IMR-90 (cell line): ENCODE measurements around the gene LAMTOR3. TPM values are rescaled to one million over a fixed set of nuclear protein-coding genes. Genes with fewer than 3 reads are reported as not detected.

Experiments used
- ATAC-seq: fragments of 200-7000 bp; cut with Tn5 transposase; 2 replicates; pipeline ENCODE4 v1.9.1; 2020; ENCODE audit warnings: low read depth, mild to moderate bottlenecking, moderate library complexity
- BruUV-seq: library from RNA; stranded (reverse); fragments of 400-500 nt; replicated peaks from 2 replicates; lab custom pipeline; 2021; lab: Mats Ljungman, UMichigan
- CTCF ChIA-PET: fragments of 300-600 bp; formaldehyde crosslinking; extraction: SDS; loops from one replicate; lab custom pipeline; 2021; ENCODE audit warnings: antibody characterized with exemption; lab: Yijun Ruan, JAX
- POLR2A ChIA-PET: fragments of 300-600 bp; sonication (Branson Sonifier 250); formaldehyde crosslinking; loops from one replicate; lab custom pipeline; 2022; ENCODE audit warnings: antibody characterized with exemption; ENCODE audit not compliant: unreplicated experiment; lab: Charles Lee
- DNase-seq: peaks from one replicate; pipeline ENCODE4 v3.0.0; 2013
- H2AFZ ChIP-seq: replicated peaks from 2 replicates; pipeline ENCODE3; 2013; ENCODE audit warnings: low read length, mild to moderate bottlenecking; ENCODE audit not compliant: poor library complexity
- H2AK5ac ChIP-seq: 2 replicates; pipeline ENCODE4 v1.6.1; 2013; ENCODE audit warnings: low read depth, low read length, inconsistent platforms
- H2AK9ac ChIP-seq: replicated peaks from 2 replicates; pipeline ENCODE3; 2013; ENCODE audit warnings: mild to moderate bottlenecking, low read depth, low read length, moderate library complexity; ENCODE audit not compliant: poor library complexity
- H2BK120ac ChIP-seq: 2 replicates; pipeline ENCODE4 v1.6.1; 2013; ENCODE audit warnings: low read depth, low read length, inconsistent platforms
- H2BK15ac ChIP-seq: 3 replicates; pipeline ENCODE4 v1.6.1; 2013; ENCODE audit warnings: low read depth, low read length, inconsistent platforms
- H2BK20ac ChIP-seq: 2 replicates; pipeline ENCODE4 v1.6.1; 2013; ENCODE audit warnings: low read depth, mild to moderate bottlenecking, inconsistent platforms, low read length, moderate library complexity
- H2BK5ac ChIP-seq: 2 replicates; pipeline ENCODE4 v1.6.1; 2013; ENCODE audit warnings: mild to moderate bottlenecking, low read depth, low read length, inconsistent platforms; ENCODE audit not compliant: poor library complexity, severe bottlenecking
- H3K14ac ChIP-seq: replicated peaks from 2 replicates; pipeline ENCODE4 v1.6.1; 2013; ENCODE audit warnings: low read depth, low read length, inconsistent platforms
- H3K18ac ChIP-seq: 2 replicates; pipeline ENCODE4 v1.6.1; 2013; ENCODE audit warnings: low read depth, low read length, control low read depth
- H3K23ac ChIP-seq: 2 replicates; pipeline ENCODE4 v1.6.1; 2013; ENCODE audit warnings: low read depth, low read length, inconsistent platforms
- H3K27ac ChIP-seq: 2 replicates; pipeline ENCODE4 v1.5.1; 2013; ENCODE audit warnings: mild to moderate bottlenecking, control low read depth, low read length; ENCODE audit not compliant: insufficient read depth
- H3K27me3 ChIP-seq: 2 replicates; pipeline ENCODE4 v1.6.1; 2013; ENCODE audit warnings: low read length; ENCODE audit not compliant: control insufficient read depth, insufficient read depth
- H3K36me3 ChIP-seq: 2 replicates; pipeline ENCODE4 v1.6.1; 2013; ENCODE audit warnings: low read length, mixed read lengths; ENCODE audit not compliant: control insufficient read depth, insufficient read depth
- H3K4ac ChIP-seq: 2 replicates; pipeline ENCODE4 v1.6.1; 2013; ENCODE audit warnings: low read depth, low read length, inconsistent platforms
- H3K4me1 ChIP-seq: 2 replicates; pipeline ENCODE4 v1.6.1; 2013; ENCODE audit warnings: low read length, mixed read lengths; ENCODE audit not compliant: control insufficient read depth, insufficient read depth
- H3K4me2 ChIP-seq: 2 replicates; pipeline ENCODE4 v1.6.1; 2013; ENCODE audit warnings: low read depth, mild to moderate bottlenecking, control low read depth, low read length, moderate library complexity
- H3K4me3 ChIP-seq: 2 replicates; pipeline ENCODE4 v1.5.1; 2013; ENCODE audit warnings: low read depth, mild to moderate bottlenecking, control low read depth, low read length, moderate library complexity; ENCODE audit not compliant: insufficient read depth
- H3K56ac ChIP-seq: 2 replicates; pipeline ENCODE4 v1.6.1; 2013; ENCODE audit warnings: low read length, inconsistent platforms; ENCODE audit not compliant: insufficient read depth; ENCODE audit errors: extremely low read depth
- H3K79me1 ChIP-seq, 2 experiments: 2 replicates each; pipeline ENCODE4 v1.6.1; 2013; ENCODE audit warnings: low read length in 2 of 2, inconsistent platforms in 1 of 2, low read depth in 1 of 2
- H3K9ac ChIP-seq: 2 replicates; pipeline ENCODE4 v1.6.1; 2013; ENCODE audit warnings: low read depth, low read length, control low read depth
- H3K9me1 ChIP-seq: 2 replicates; pipeline ENCODE4 v1.6.1; 2013; ENCODE audit warnings: low read length, inconsistent platforms; ENCODE audit not compliant: insufficient read depth
- H3K9me3 ChIP-seq: 2 replicates; pipeline ENCODE4 v1.6.1; 2013; ENCODE audit warnings: low read length; ENCODE audit not compliant: control insufficient read depth, insufficient read depth
- H4K20me1 ChIP-seq: 2 replicates; pipeline ENCODE4 v1.6.1; 2013; ENCODE audit warnings: low read length, inconsistent platforms; ENCODE audit not compliant: insufficient read depth
- H4K5ac ChIP-seq: 2 replicates; pipeline ENCODE4 v1.6.1; 2013; ENCODE audit warnings: mild to moderate bottlenecking, low read depth, low read length, control low read depth
- H4K8ac ChIP-seq, 2 experiments: 2 replicates each; pipeline ENCODE4 v1.6.1; 2013; ENCODE audit warnings: low read depth in 2 of 2, low read length in 2 of 2, control low read depth in 1 of 2, inconsistent platforms in 1 of 2
- H4K91ac ChIP-seq: 2 replicates; pipeline ENCODE4 v1.6.1; 2013; ENCODE audit warnings: low read depth, low read length, inconsistent platforms; ENCODE audit not compliant: insufficient read depth
- BHLHE40 ChIP-seq: fragments of 150-350 bp; IDR thresholded peaks from 2 replicates; pipeline ENCODE4 v1.6.1; 2016; ENCODE audit warnings: mild to moderate bottlenecking, low read depth, low read length
- CEBPB ChIP-seq: IDR thresholded peaks from 2 replicates; pipeline ENCODE4 v1.6.1; 2012; ENCODE audit warnings: low read depth, low read length, improper control_type of control experiment
- CHD1 ChIP-seq: IDR thresholded peaks from 2 replicates; pipeline ENCODE4 v1.6.1; 2012; ENCODE audit warnings: low read depth, low read length, improper control_type of control experiment
- FOS ChIP-seq: fragments of 150-350 bp; IDR thresholded peaks from 2 replicates; pipeline ENCODE4 v1.6.1; 2016; ENCODE audit warnings: low read depth, low read length
- MAZ ChIP-seq: IDR thresholded peaks from 2 replicates; pipeline ENCODE4 v1.6.1; 2012; ENCODE audit warnings: low read depth, mild to moderate bottlenecking, low read length, improper control_type of control experiment, moderate library complexity, borderline replicate concordance
- MXI1 ChIP-seq: IDR thresholded peaks from 2 replicates; pipeline ENCODE4 v1.6.1; 2012; ENCODE audit warnings: low read depth, mild to moderate bottlenecking, low read length, moderate library complexity, borderline replicate concordance
- NFE2L2 ChIP-seq: fragments of 150-350 bp; IDR thresholded peaks from 2 replicates; pipeline ENCODE4 v1.6.1; 2016; ENCODE audit warnings: low read depth, mild to moderate bottlenecking, low read length
- RCOR1 ChIP-seq: IDR thresholded peaks from 2 replicates; pipeline ENCODE4 v1.6.1; 2012; ENCODE audit warnings: mild to moderate bottlenecking, low read length, improper control_type of control experiment; ENCODE audit not compliant: insufficient replicate concordance
- SMC3 ChIP-seq: fragments of 150-350 bp; IDR thresholded peaks from 2 replicates; pipeline ENCODE4 v1.6.1; 2016; ENCODE audit warnings: low read depth, mild to moderate bottlenecking, antibody characterized with exemption, low read length, moderate library complexity
- WGBS, 2 experiments: methylation state at CpG; one replicate each; pipeline versions ENCODE4 v1.1.5 to v1.1.7; 2013; ENCODE audit warnings: missing lambda C conversion rate in 2 of 2; ENCODE audit not compliant: insufficient read length in 1 of 2; ENCODE audit errors: extremely low coverage in 2 of 2; 5-methylcytosine and 5-hydroxymethylcytosine counted together
- dilution Hi-C: fragments of 300-500 bp; cut with HindIII; formaldehyde crosslinking; loops from one replicate; pipeline ENCODE4 v1.14.3; 2018; ENCODE audit warnings: low sequenced_read_pairs; ENCODE audit not compliant: unreplicated experiment
- in situ Hi-C: fragments of 300-500 bp; cut with MboI; formaldehyde crosslinking; loops from 3 replicates; pipeline ENCODE4 v1.14.3; 2019; ENCODE audit warnings: low sequenced_read_pairs, inconsistent platforms, mixed read lengths
- intact Hi-C: fragments of 100-400 bp; cut with micrococcal nuclease; formaldehyde crosslinking; loops from 2 replicates; pipeline ENCODE4 v1.10.0; 2022
- polyA plus RNA-seq, 3 experiments: library from polyadenylated mRNA; depleted of rRNA; stranded (reverse); fragments of >200 nt; gene quantifications; 2 replicates each; pipeline ENCODE4 v1.2.3, GENCODE V29; 2012; ENCODE audit warnings: low replicate concordance in 1 of 3
- total RNA-seq: library from RNA; depleted of rRNA; stranded (reverse); fragments of >200 nt; gene quantifications from 2 replicates; pipeline ENCODE4 v1.2.3, GENCODE V29; 2012

LAMTOR3 gene
- total and polyA plus RNA-seq, 2 of the 4 experiments (the other 2 are of a cell fraction), result 28.6 to 35.7 TPM

- Histone ChIP-seq H2AK9ac (no peak overlapping the region), H3K9me3 (no peaks in the 10 kb centered on the region), H3K27ac (no peak overlapping the region), H4K20me1 (no peaks in the 10 kb centered on the region), H4K8ac (no peak overlapping the region), H4K91ac (no peak overlapping the region), H2BK120ac (no peak overlapping the region), H3K9ac (no peak overlapping the region), H3K9me1 (0 out of 2 replicates have a peak, but pooled peaks cover 4% of the 10 kb centered on the region), H3K14ac (no peak overlapping the region), H2BK15ac (no peak overlapping the region), H3K4me2 (no peak overlapping the region), H3K4me1 (no peaks in the 10 kb centered on the region), H3K4me3 (no peak overlapping the region), H2BK20ac (no peak overlapping the region), H4K5ac (no peak overlapping the region), H3K56ac (no peak overlapping the region), H3K4ac (no peak overlapping the region), H3K79me1 (peaks cover 6 to 18% of the 10 kb centered on the region in 2 experiments), H3K18ac (no peak overlapping the region), H2BK5ac (no peak overlapping the region), H3K23ac (no peak overlapping the region), H2AK5ac (no peak overlapping the region), H3K36me3 (peaks cover 11% of the 10 kb centered on the region), H2AFZ (no peak overlapping the region), H3K27me3 (no peaks in the 10 kb centered on the region)
- TF ChIP-seq NFE2L2, result no peak
- no peak for TF ChIP-seq FOS
- TF ChIP-seq CEBPB, result no peak
- no peak for TF ChIP-seq MAZ
- no peak for TF ChIP-seq CHD1
- no peak for TF ChIP-seq BHLHE40
- no peak for TF ChIP-seq SMC3
- TF ChIP-seq MXI1, result no peak
- TF ChIP-seq RCOR1, result no peak
- intact Hi-C loops (no loop called here), dilution Hi-C loops (no loop called here), in situ Hi-C loops (no loop called here)
- WGBS, 2 experiments, result no CpG with 5 or more reads among the region's 3 CpGs
- BruUV-seq, result no TSS peak
- DNase-seq (no peak), ATAC-seq (no peak)
- ChIA-PET POLR2A (no interaction called here), CTCF (no interaction called here)
Observed at GRCh38 chr4:99921174-99921573, 26.9 kb upstream of the LAMTOR3 start.
